Ovary (tissue), 9 donors: Measurements from ENCODE around the gene OGDHL. TPM values are rescaled to one million over a fixed set of nuclear protein-coding genes. Genes with fewer than 3 reads are reported as not detected.

Experiments used
- DNase-seq, 5 donors: peaks; one replicate each; pipeline ENCODE4 v3.0.0-alpha.2; 2019 to 2020
- H3K27ac ChIP-seq, 2 donors: fragments of 200-600 bp; one replicate each; pipeline versions ENCODE4 v1.5.1 to v1.8.0; 2019 to 2022
- H3K27me3 ChIP-seq: fragments of 200-600 bp; one replicate; pipeline ENCODE4 v1.8.0; 2022
- H3K36me3 ChIP-seq: fragments of 200-600 bp; sonication (generic); one replicate; pipeline ENCODE4 v1.5.1; 2019
- H3K4me1 ChIP-seq: one replicate; pipeline ENCODE4 v1.8.1; 2013; ENCODE audit warnings: mild to moderate bottlenecking, moderate library complexity; ENCODE audit not compliant: insufficient read depth
- H3K4me3 ChIP-seq: fragments of 200-600 bp; sonication (generic); one replicate; pipeline ENCODE4 v1.5.1; 2017
- H3K9me3 ChIP-seq, 2 donors: fragments of 200-600 bp in 1 of 2; sonication (generic) in 1 of 2; one replicate each; pipeline versions ENCODE4 v1.5.1 to v1.8.1; 2013 to 2019; ENCODE audit warnings: mild to moderate bottlenecking in 1 of 2, moderate library complexity in 1 of 2
- EP300 ChIP-seq: sonication (generic); formaldehyde crosslinking; IDR thresholded peaks from one replicate; pipeline ENCODE4 v1.6.1; 2017; ENCODE audit warnings: antibody characterized with exemption
- POLR2A ChIP-seq: fragments of 450-650 bp; IDR thresholded peaks from one replicate; pipeline ENCODE4 v1.6.1; 2017; ENCODE audit warnings: antibody characterized with exemption, mild to moderate bottlenecking, moderate library complexity
- WGBS, 3 donors: extraction: QIAGEN DNeasy Blood & Tissue Kit in 1 of 3; methylation state at CpG; one replicate each; pipeline versions ENCODE4 v1.1.5 to v1.1.7; 2013 to 2017; 5-methylcytosine and 5-hydroxymethylcytosine counted together
- intact Hi-C, 4 donors: fragments of 100-400 bp; cut with DNase I; formaldehyde crosslinking; loops; one replicate each; pipeline versions ENCODE4 v1.11.0 to v1.15.1; 2022 to 2023
- polyA plus RNA-seq, 2 donors: library from polyadenylated mRNA; stranded (reverse); fragments of 200-250 nt in 1 of 2; fragments of 350-450 nt in 1 of 2; fragmentation: Illumina TruSeq in 1 of 2; extraction: RNeasy Lipid Tissue Mini Kit (QIAGEN cat#74804) in 1 of 2; gene quantifications; one replicate each; pipeline ENCODE4 v1.2.3, GENCODE V29; 2013 to 2014
- total RNA-seq, 7 donors: library from RNA; depleted of rRNA in 2 of 7; stranded (reverse); fragments of >200 nt in 2 of 7; fragmentation: NEBNext Ultra II Directional in 3 of 7; extraction: Animal tissue kit (Norgen Biotek cat#: 25700) in 3 of 7; gene quantifications; one replicate each; pipeline versions ENCODE4 v1.1.0 to v1.2.4, GENCODE V29; 2016 to 2023
- TF ChIP-seq, protein P1 (sequence below), 3 donors: fragments of 450-650 bp in 2 of 3; fragments of 200-600 bp in 1 of 3; IDR thresholded peaks; one replicate each; pipeline versions ENCODE4 v1.5.1 to v1.8.0; 2016 to 2022; ENCODE audit warnings: antibody characterized with exemption in 3 of 3, mild to moderate bottlenecking in 1 of 3
- donor health status: DM: no; HTN: no; CAD: no; lungs with moderate emphysema.
- donor health status: DM: no; HTN: no; CAD: no.
- donor health status: Bipolar disorder and iron deficiency.
- donor health status: DM: yes; HTN: yes; CAD: no.
- donor health status: DM: no; HTN: no; CAD: no.
- donor health status: DM: yes; HTN: yes; CAD: no.

The OGDHL gene
- total and polyA plus RNA-seq, 9 donors = 0.60 to 3.3 (median 1.9) TPM

GRCh38 chr10:49737474-49738201, 24.5 kb downstream of the OGDHL start:
- no peak for DNase-seq
- intact Hi-C loops = no loop called here
- no peaks in the 10 kb centered on the region for H3K4me1 ChIP-seq
- H3K27me3 ChIP-seq = no peaks in the 10 kb centered on the region
- H3K36me3 ChIP-seq = no peaks in the 10 kb centered on the region
- TF ChIP-seq, protein P1, sequence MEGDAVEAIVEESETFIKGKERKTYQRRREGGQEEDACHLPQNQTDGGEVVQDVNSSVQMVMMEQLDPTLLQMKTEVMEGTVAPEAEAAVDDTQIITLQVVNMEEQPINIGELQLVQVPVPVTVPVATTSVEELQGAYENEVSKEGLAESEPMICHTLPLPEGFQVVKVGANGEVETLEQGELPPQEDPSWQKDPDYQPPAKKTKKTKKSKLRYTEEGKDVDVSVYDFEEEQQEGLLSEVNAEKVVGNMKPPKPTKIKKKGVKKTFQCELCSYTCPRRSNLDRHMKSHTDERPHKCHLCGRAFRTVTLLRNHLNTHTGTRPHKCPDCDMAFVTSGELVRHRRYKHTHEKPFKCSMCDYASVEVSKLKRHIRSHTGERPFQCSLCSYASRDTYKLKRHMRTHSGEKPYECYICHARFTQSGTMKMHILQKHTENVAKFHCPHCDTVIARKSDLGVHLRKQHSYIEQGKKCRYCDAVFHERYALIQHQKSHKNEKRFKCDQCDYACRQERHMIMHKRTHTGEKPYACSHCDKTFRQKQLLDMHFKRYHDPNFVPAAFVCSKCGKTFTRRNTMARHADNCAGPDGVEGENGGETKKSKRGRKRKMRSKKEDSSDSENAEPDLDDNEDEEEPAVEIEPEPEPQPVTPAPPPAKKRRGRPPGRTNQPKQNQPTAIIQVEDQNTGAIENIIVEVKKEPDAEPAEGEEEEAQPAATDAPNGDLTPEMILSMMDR (IDR thresholded peaks at IDR 0.05) = no peak
- TF ChIP-seq EP300 (no peak), POLR2A (no peak)
- H3K9me3 ChIP-seq = no peaks in the 10 kb centered on the region
- no peak overlapping the region for H3K4me3 ChIP-seq
- 85 to 89% (median 87%) methylated on average over 19 of the region's 19 CpGs for WGBS, 3 donors
- H3K27ac ChIP-seq = no peak overlapping the region

- no peaks in the 10 kb centered on the region for H3K9me3 ChIP-seq
- H3K4me1 ChIP-seq = no peaks in the 10 kb centered on the region
- intact Hi-C loops = no loop called here
- TF ChIP-seq, protein P1 (IDR thresholded peaks at IDR 0.05) = no peak
- TF ChIP-seq EP300 (no peak), POLR2A (no peak)
- no peaks in the 10 kb centered on the region for H3K36me3 ChIP-seq
- H3K27me3 ChIP-seq = no peaks in the 10 kb centered on the region
- WGBS, 3 donors = 91 to 94% (median 93%) methylated on average over 5 of the region's 5 CpGs
- H3K27ac ChIP-seq = no peak overlapping the region
- H3K4me3 ChIP-seq = no peak overlapping the region
- no peak for DNase-seq
These were observed 25.5 kb downstream of the OGDHL start for GRCh38 chr10:49736564-49737113.

DNA sequence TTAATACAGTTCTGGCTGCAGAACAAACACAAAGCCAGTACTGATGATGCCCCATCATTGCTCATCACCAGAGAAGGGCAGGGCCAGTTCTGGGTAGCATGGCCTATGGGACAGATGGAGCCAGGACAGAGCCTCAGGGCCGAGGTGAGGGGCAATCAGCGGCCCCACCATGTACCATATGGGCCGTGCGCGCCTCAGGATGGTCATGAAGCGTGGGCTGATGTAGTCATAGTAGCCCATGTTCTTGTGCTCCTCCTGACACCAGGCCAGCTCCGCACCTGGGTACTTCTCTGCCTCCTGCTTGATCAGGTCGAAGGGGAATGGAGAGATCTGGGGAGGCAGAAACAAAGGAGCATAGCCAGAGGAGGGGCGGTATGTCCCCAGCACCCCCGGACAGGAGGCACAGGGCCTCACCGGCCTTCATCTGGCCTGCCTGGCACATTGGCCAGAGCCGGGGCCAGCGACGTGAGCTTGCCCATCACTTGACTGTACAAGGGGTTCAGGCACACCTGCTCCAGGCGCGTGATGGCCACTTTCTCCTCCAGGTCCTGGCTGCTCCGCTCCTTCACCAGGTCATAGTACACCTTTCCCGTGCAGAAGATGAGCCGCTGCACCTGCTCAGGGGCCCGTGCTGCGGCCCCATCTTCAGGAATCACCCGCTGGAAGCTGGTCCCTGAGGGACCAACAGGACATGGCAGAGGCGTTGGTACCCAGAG, 26.1 kb downstream of the OGDHL start:
- WGBS, 3 donors = 90 to 95% (median 95%) methylated on average over 23 of the region's 23 CpGs
- intact Hi-C loops = no loop called here
- H3K27ac ChIP-seq = no peak overlapping the region
- DNase-seq = no peak
- no peaks in the 10 kb centered on the region for H3K9me3 ChIP-seq
- no peak overlapping the region for H3K4me3 ChIP-seq
- H3K4me1 ChIP-seq = no peaks in the 10 kb centered on the region
- no peaks in the 10 kb centered on the region for H3K27me3 ChIP-seq
- TF ChIP-seq POLR2A (no peak), EP300 (no peak)
- TF ChIP-seq, protein P1 (IDR thresholded peaks at IDR 0.05) = no peak
- no peaks in the 10 kb centered on the region for H3K36me3 ChIP-seq

DNA sequence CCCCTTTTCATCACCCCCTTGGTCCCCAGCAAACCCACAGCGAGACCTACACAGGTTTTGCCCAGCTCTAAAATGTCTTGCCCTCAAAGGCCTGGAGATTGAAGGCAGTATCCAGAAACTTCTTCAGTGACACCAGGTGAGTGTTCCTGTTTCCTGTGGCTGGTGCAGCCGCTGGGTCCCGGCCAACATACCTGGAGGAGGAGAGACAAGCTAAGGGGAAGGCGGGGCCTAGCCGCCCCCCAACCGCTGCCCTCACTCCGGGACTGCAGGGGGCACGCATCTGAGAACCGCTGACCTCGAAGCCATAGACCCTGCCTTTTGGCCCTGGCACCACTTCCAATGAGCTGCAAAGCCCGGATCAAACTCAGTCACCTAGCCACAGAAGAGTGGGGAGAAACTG, 27.0 kb downstream of the OGDHL start:
- no peak for DNase-seq
- H3K4me3 ChIP-seq = no peak overlapping the region
- TF ChIP-seq, protein P1 (IDR thresholded peaks at IDR 0.05) = no peak
- TF ChIP-seq POLR2A = no peak
- no peak for TF ChIP-seq EP300

More for the DNA sequence above, 27.0 kb downstream of the OGDHL start:
- WGBS, 3 donors = 62 to 73% (median 69%) methylated on average over 11 of the region's 11 CpGs
- Histone ChIP-seq H3K36me3 (no peaks in the 10 kb centered on the region), H3K9me3 (no peaks in the 10 kb centered on the region), H3K27me3 (no peaks in the 10 kb centered on the region), H3K27ac (no peak overlapping the region), H3K4me1 (no peaks in the 10 kb centered on the region)
- intact Hi-C loops = no loop called here
